ENCODE measurements around the gene ZSWIM8.
"Not testable (repeated sequence)": the region's sequence is repeated elsewhere in the genome, so short reads cannot be mapped to it uniquely, and the experiment has no call there.

Gene ZSWIM8, protein sequence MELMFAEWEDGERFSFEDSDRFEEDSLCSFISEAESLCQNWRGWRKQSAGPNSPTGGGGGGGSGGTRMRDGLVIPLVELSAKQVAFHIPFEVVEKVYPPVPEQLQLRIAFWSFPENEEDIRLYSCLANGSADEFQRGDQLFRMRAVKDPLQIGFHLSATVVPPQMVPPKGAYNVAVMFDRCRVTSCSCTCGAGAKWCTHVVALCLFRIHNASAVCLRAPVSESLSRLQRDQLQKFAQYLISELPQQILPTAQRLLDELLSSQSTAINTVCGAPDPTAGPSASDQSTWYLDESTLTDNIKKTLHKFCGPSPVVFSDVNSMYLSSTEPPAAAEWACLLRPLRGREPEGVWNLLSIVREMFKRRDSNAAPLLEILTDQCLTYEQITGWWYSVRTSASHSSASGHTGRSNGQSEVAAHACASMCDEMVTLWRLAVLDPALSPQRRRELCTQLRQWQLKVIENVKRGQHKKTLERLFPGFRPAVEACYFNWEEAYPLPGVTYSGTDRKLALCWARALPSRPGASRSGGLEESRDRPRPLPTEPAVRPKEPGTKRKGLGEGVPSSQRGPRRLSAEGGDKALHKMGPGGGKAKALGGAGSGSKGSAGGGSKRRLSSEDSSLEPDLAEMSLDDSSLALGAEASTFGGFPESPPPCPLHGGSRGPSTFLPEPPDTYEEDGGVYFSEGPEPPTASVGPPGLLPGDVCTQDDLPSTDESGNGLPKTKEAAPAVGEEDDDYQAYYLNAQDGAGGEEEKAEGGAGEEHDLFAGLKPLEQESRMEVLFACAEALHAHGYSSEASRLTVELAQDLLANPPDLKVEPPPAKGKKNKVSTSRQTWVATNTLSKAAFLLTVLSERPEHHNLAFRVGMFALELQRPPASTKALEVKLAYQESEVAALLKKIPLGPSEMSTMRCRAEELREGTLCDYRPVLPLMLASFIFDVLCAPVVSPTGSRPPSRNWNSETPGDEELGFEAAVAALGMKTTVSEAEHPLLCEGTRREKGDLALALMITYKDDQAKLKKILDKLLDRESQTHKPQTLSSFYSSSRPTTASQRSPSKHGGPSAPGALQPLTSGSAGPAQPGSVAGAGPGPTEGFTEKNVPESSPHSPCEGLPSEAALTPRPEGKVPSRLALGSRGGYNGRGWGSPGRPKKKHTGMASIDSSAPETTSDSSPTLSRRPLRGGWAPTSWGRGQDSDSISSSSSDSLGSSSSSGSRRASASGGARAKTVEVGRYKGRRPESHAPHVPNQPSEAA (N-terminal part only)
- 54.4 to 109 (median 107) reads per million in 3 experiments for total RNA-seq

- peak; percentile 89 for DNase-seq
These were observed at the start of gene ZSWIM8 for GRCh38 chr10:73785211-73785720. Gene ZSWIM8, plus strand, starts transcription at chr10:73785606. Its CDS starts 273 bp downstream, at chr10:73785879.

GRCh38 chr10:73740501-73741254 lies 44.7 kb upstream of the ZSWIM8 start:
- DNase-seq, result not testable (repeated sequence)

- DNase-seq, result no peak
These were observed 43.0 kb upstream of the ZSWIM8 start for GRCh38 chr10:73742454-73742734.

- DNase-seq, result no peak
These were observed 42.0 kb upstream of the ZSWIM8 start for GRCh38 chr10:73743327-73743904.

DNA sequence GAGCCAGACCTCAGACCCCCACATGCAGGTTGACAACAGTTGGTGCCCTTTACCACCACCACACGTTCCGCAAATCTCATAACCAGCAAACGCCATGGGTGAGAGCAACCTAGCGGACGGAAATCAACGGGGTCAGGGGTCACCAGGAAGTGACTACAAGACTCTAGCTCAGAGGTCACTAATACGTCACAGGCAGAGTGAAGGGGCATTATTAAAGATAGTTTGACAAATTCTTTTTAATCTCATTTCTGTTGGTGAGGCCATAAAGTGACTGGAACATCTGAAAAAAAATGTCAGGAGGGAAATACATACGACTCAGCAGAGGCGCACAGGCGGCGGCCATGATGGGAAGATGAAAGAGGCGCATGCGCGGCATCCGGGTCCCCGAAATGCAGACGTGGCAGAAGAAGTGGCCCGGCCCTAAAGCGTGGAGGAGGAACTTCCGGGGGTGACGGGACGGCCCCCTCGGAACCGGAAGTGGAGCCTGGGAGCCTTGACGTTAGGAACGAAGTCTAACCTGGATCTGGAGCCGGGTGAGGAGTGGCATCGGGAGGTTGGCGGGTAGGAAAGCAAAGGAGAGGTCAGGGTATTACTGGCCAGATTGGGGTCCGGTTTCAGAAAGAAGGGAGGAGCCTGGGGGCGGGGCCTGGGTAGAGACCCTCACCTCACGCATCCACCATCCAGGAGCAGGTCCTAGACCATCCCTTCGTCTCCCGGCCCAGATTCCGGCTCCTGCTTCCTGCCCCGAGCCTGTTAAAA lies 41.3 kb upstream of the ZSWIM8 start, which contains the start of gene SEC24C:
TSS of gene SEC24C (plus strand) at position 468 of the 759 bp plus-strand sequence. CDS start 2,461 bp downstream, outside the sequence.
- peak; percentile 96 for DNase-seq

GRCh38 chr10:73744664-73744975 lies 40.8 kb upstream of the ZSWIM8 start:
- DNase-seq, result no peak

GRCh38 chr10:73746721-73747120 lies 38.7 kb upstream of the ZSWIM8 start:
- no peak for DNase-seq

DNA sequence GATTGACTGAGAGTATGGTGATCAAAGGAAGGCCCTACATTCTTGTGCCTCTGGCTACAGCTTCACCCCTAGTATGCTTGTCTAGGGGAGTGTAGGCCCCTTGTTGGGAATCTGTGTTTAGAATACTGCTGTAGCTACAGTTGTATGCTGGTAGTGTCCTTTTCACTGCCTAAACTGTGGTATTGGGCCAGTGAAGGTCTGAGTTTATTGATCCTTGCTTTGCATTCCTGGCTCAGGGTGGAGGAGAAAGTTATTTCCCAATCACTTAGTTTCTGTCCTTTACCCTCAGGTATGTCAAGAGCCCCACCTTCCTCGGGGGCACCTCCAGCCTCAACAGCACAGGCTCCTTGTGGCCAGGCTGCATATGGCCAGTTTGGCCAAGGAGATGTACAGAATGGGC lies 34.6 kb upstream of the ZSWIM8 start:
- DNase-seq, result no peak

- DNase-seq, result no peak
These were observed 29.2 kb upstream of the ZSWIM8 start for GRCh38 chr10:73756183-73756582.

DNA sequence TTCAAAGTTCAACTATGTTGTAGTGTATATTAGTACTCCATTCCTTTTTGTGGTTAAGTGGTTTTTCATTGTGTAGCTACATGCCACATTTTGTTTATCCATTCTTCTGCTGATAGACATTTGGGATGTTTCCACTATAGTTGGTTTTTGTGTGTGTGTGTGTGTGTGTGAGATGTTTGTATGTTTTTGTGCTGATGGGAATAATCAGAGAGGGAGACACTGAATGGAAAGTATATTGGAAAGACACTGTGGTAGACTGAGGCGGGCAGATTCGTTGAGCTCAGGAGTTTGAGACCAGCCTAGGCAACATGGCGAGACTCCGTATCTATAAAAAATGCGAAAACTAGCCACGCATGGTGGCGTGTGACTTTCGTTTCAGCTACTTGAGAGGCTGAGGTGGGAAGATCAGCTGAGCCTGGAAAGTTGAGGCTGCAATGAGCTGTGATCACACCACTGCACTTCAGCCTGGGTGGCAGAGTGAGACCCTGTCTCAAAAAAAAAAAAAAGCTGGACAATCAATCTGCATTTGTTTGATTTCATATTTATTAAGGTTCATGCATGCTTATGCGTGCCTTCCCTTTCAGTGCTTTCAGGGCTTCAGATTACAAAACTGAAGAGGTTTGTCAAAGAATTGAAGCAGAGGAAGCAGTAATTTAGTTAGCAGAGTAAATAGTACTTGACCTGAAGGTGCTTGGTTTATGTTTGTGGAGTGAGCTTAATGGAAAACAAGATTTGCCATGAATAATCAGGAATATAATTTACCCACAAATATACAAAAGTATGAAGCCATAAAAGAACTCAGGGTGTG lies 26.5 kb upstream of the ZSWIM8 start:
- DNase-seq, result no peak

GRCh38 chr10:73759512-73760115 lies 25.8 kb upstream of the ZSWIM8 start:
- peak; percentile 67 for DNase-seq

DNA sequence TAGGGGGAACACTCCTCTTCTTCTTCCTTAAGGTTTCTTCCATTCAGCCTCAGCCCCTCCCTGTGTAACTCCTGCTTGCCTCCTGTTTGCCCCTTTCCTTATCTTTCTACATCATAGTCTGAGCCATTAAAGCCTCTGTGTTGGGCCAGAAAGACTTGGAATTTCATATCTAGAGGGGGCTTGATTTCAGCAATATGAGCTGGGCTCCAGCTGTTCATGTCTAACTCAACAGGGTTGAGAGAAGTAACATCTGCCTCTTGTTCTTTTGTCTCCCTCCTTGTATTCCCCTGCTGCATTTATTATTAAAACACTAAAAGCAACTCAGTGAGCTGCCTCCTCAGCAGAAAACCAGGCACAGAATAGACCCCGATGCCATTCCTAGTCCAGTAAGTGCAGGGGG lies 23.6 kb upstream of the ZSWIM8 start:
- no peak for DNase-seq

DNA sequence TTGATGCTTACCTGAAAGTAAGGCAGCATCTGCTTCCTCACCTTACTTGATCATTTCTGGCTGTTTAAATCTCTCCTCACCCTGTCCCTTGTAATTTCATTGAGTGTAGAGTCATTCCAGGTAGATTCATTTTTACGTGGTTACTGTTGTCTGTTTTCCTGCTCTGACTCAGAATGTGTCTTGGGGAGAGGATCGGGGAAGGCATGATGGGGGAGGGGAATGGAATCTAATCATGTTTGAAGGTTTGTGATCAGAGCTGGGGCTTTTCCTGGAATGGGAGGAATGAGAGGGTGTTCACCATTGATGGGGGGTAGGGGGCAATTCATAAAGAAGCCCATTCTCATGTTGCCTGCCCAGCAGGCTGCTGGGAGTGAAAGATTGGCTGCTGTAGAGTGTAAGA lies 22.5 kb upstream of the ZSWIM8 start:
- DNase-seq, result no peak

DNA sequence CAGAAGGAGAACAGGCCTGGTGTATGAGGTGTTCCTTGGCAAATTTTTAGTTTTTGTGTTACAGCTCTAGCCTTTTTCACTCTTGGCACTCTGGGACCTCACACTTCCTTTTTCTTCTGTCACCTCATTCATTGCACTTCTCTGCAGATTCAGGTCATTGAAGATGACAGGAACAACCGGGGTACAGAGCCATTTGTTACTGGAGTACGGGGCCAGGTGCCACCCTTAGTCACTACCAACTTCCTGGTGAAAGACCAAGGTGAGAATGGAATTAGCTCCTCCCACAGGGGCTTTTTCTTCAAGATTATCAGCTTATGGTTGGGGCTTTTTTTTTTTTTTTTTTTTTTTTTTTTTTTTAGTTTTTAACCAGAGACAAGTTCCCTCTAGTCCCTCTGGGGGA lies 22.1 kb upstream of the ZSWIM8 start:
- DNase-seq, result no peak

DNA sequence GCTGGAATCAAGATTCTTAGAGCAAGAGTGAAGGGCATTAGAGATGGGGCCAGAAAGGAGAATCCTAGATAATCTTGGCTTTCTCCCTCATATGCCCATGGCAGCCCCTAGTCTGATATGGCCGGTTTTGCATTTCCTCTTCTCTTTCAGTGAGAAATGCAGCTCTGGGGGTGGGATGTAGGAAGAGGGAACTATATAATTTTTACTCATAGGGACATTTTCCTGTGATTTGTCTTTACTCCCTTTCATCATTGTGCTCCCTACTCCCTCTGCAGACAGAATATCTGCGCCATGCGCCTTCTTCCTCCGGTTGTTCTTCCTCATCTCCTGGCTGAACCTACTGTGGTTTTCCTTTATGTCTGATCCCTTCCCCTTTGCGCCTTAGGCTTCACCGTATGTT lies 20.3 kb upstream of the ZSWIM8 start:
- DNase-seq, result no peak

- DNase-seq, result peak; percentile 60
These were observed 16.5 kb upstream of the ZSWIM8 start for GRCh38 chr10:73768881-73769280.

- no peak for DNase-seq
These were observed 16.0 kb upstream of the ZSWIM8 start for GRCh38 chr10:73769396-73769795.

DNA sequence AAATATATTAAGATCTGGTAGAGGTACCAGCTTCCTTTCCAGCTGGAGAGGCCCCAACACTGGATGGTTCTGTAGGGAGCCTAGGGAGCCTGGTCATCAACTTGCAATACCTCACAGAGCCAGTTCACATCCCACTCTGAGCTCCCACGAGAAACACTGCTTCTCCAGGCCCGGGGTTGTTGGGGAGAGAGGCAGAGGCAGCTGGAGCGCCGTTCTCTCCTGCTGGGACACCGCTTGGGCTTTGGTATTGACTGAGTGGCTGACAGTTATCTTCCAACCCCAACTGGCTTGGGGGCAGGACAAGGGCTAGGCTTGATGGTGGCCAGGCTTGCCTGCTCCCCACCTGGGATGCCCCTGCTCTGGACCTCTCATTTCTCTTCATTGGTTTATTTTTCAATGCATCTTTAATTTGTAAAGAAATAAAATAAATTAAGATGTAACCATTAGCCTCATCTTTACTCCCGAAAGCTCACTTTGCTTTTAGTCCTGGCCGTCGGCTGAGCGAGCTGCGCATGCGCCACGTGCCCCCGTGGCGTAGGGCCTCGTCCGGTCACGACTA lies 13.6 kb upstream of the ZSWIM8 start:
- DNase-seq, result peak; percentile 74
